ENCODE data around the gene AATF. TPM values are rescaled to one million over a fixed set of nuclear protein-coding genes. Genes with fewer than 3 reads are reported as not detected.

AATF gene
- total and polyA plus RNA-seq, 2 of the 8 experiments (the other 6 are each of a cell fraction or from before 2014, with no cell fraction given), result 20.1 to 62.8 TPM

DNA sequence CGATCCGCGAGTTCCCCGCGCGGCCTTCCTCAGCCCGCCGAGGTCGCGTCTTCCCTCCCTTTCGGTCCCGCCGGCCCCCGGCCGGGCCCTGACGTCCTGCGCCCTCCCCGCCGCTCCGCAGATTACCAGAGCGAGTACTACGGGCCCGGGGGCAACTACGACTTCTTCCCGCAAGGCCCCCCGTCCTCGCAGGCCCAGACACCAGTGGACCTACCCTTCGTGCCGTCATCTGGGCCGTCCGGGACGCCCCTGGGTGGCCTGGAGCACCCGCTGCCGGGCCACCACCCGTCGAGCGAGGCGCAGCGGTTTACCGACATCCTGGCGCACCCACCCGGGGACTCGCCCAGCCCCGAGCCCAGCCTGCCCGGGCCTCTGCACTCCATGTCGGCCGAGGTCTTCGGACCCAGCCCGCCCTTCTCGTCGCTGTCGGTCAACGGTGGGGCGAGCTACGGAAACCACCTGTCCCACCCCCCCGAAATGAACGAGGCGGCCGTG lies 6.1 kb upstream of the AATF start:
- H3K14ac ChIP-seq (ENCODE audit: insufficient read length), result no peak overlapping the region
- no peak overlapping the region for H3K18ac ChIP-seq (ENCODE audit: extremely low read depth, low read length)
- no peak overlapping the region for H3K56ac ChIP-seq (replicated peaks; ENCODE audit: insufficient read length, low read depth, low read length)
- H3K79me2 ChIP-seq (ENCODE audit: control insufficient read depth in 1 of 2, insufficient read depth in 2 of 2, low read length in 2 of 2), result no peaks in the 10 kb centered on the region
- CTCF ChIA-PET (ENCODE audit: partially characterized antibody), result interaction anchor here (2.1 kb wide), 1 partner anchor 23 kb away, joined by 5 read pairs; no protein-coding TSS in a partner anchor
- H2BK15ac ChIP-seq (ENCODE audit: low read length), result no peak overlapping the region
- H3K27ac ChIP-seq (ENCODE audit: low read depth, low read length), result no peak overlapping the region
- no peak overlapping the region for H2AFZ ChIP-seq (ENCODE audit: low read length)
- 0% methylated on average over 14 of the region's 59 CpGs; no CpG with 5 or more reads in 1 of the 2 experiments for WGBS, 2 experiments (ENCODE audit: extremely low coverage in 1 of 2, insufficient coverage in 1 of 2, insufficient read length in 1 of 2, insufficient replicate concordance in 2 of 2, low coverage in 1 of 2, low lambda C conversion rate in 2 of 2, missing lambda C conversion rate in 1 of 2)
- DNase-seq (ENCODE audit: low read depth in 1 of 2, low spot score in 2 of 2) (no peak), FAIRE-seq (no peak)
- H3K9ac ChIP-seq (replicated peaks in 1 of 4; ENCODE audit: extremely low read depth in 1 of 4, low read depth in 3 of 4, low read length in 3 of 4), result no peak overlapping the region
- TF ChIP-seq RNF2 (IDR thresholded peaks at IDR 0.05; ENCODE audit: borderline replicate concordance, low read depth, low read length, missing control alignments, poor library complexity, severe bottlenecking) (peak; percentile 96), SP4 (IDR thresholded peaks at IDR 0.05; ENCODE audit: low read length) (no peak), SUZ12 (IDR thresholded peaks at IDR 0.05; ENCODE audit: low read length) (peak; percentile 93), RFX5 (IDR thresholded peaks at IDR 0.05; ENCODE audit: borderline replicate concordance, low read depth, low read length) (no peak), EZH2 (IDR thresholded peaks at IDR 0.05; ENCODE audit: low read depth, low read length, severe bottlenecking) (peak; percentile 98)
- TF ChIP-seq, protein P1, sequence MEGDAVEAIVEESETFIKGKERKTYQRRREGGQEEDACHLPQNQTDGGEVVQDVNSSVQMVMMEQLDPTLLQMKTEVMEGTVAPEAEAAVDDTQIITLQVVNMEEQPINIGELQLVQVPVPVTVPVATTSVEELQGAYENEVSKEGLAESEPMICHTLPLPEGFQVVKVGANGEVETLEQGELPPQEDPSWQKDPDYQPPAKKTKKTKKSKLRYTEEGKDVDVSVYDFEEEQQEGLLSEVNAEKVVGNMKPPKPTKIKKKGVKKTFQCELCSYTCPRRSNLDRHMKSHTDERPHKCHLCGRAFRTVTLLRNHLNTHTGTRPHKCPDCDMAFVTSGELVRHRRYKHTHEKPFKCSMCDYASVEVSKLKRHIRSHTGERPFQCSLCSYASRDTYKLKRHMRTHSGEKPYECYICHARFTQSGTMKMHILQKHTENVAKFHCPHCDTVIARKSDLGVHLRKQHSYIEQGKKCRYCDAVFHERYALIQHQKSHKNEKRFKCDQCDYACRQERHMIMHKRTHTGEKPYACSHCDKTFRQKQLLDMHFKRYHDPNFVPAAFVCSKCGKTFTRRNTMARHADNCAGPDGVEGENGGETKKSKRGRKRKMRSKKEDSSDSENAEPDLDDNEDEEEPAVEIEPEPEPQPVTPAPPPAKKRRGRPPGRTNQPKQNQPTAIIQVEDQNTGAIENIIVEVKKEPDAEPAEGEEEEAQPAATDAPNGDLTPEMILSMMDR (IDR thresholded peaks at IDR 0.05; ENCODE audit: control extremely low read depth in 1 of 3, insufficient read depth in 1 of 3, low read depth in 1 of 3, low read length in 3 of 3), result no peak
- TF ChIP-seq, protein P2, sequence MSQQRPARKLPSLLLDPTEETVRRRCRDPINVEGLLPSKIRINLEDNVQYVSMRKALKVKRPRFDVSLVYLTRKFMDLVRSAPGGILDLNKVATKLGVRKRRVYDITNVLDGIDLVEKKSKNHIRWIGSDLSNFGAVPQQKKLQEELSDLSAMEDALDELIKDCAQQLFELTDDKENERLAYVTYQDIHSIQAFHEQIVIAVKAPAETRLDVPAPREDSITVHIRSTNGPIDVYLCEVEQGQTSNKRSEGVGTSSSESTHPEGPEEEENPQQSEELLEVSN (IDR thresholded peaks at IDR 0.05), result peak; percentile 28; the same call in 1 of the 2 replicates
- peak overlapping the region; percentile 70 to 88 for H3K4me2 ChIP-seq (ENCODE audit: insufficient read depth in 1 of 2, low read depth in 2 of 2, low read length in 2 of 2)
- peaks cover 92 to 100% (median 96%) of the 10 kb centered on the region in 4 experiments for H3K27me3 ChIP-seq (replicated peaks in 1 of 4; ENCODE audit: control insufficient read depth in 3 of 4, extremely low read depth in 1 of 4, insufficient read depth in 3 of 4, low read length in 3 of 4)
- peak overlapping the region in 1 of 4 experiments; percentile 54; a peak in 2 of 8 replicates for H3K4me3 ChIP-seq (ENCODE audit: extremely low read depth in 1 of 4, insufficient read depth in 2 of 4, low read depth in 3 of 4, low read length in 4 of 4)
- no peak overlapping the region for H2BK120ac ChIP-seq (replicated peaks; ENCODE audit: low read depth, low read length)
- H3K9me3 ChIP-seq (ENCODE audit: insufficient read depth in 2 of 2, low read depth in 1 of 2, low read length in 1 of 2), result no peaks in the 10 kb centered on the region; a peak in 1 of 4 replicates
- H3K4ac ChIP-seq (replicated peaks; ENCODE audit: insufficient read length, low read depth, low read length), result no peak overlapping the region
- peak overlapping the region; percentile 25 for H4K91ac ChIP-seq (replicated peaks; ENCODE audit: insufficient read length, low read length)
- H4K5ac ChIP-seq (ENCODE audit: insufficient read length, low read depth, low read length), result no peak overlapping the region
- H3K36me3 ChIP-seq (ENCODE audit: control insufficient read depth in 2 of 4, insufficient read depth in 4 of 4, low read length in 3 of 4), result peaks cover 0 to 13% (median 0%) of the 10 kb centered on the region in 4 experiments; a peak in 1 of 8 replicates
- H2BK5ac ChIP-seq (ENCODE audit: low read depth, low read length), result no peak overlapping the region
- 0 out of 2 replicates have a peak overlapping the region, but pooled peaks have one; percentile 46 for H2BK12ac ChIP-seq (ENCODE audit: low read depth, low read length)
- no peak overlapping the region for H2BK20ac ChIP-seq (ENCODE audit: low read length)
- no peaks in the 10 kb centered on the region for H3K79me1 ChIP-seq (ENCODE audit: low read depth, low read length)
- peaks cover 3% of the 10 kb centered on the region; the same call in 1 of the 2 replicates for H3K23me2 ChIP-seq (ENCODE audit: low read depth, low read length)
- no peak overlapping the region for H3K23ac ChIP-seq (ENCODE audit: insufficient read length)
- H4K8ac ChIP-seq (ENCODE audit: extremely low read depth, insufficient read depth, low read length), result peak overlapping the region; percentile 60
- peaks cover 7 to 62% (median 50%) of the 10 kb centered on the region in 4 experiments for H3K4me1 ChIP-seq (replicated peaks in 1 of 4; ENCODE audit: control insufficient read depth in 3 of 4, insufficient read depth in 4 of 4, low read length in 3 of 4)
- POLR2A ChIA-PET (ENCODE audit: partially characterized antibody), result interaction anchor here (5.9 kb wide), 1 partner anchor 10 kb away, joined by 45 read pairs; no protein-coding TSS in a partner anchor
- H4K20me1 ChIP-seq (replicated peaks in 1 of 2; ENCODE audit: control insufficient read depth in 1 of 2, insufficient read depth in 2 of 2, low read length in 2 of 2), result peaks cover 10 to 28% of the 10 kb centered on the region in 2 experiments
- H2AK5ac ChIP-seq (ENCODE audit: low read depth, low read length), result no peak overlapping the region

Data from H1 (cell line).